ENCODE measurements around the gene GNG7.
"Not testable (repeated sequence)": the region's sequence is repeated elsewhere in the genome, so short reads cannot be mapped to it uniquely, and the experiment has no call there.

The GNG7 gene

DNA sequence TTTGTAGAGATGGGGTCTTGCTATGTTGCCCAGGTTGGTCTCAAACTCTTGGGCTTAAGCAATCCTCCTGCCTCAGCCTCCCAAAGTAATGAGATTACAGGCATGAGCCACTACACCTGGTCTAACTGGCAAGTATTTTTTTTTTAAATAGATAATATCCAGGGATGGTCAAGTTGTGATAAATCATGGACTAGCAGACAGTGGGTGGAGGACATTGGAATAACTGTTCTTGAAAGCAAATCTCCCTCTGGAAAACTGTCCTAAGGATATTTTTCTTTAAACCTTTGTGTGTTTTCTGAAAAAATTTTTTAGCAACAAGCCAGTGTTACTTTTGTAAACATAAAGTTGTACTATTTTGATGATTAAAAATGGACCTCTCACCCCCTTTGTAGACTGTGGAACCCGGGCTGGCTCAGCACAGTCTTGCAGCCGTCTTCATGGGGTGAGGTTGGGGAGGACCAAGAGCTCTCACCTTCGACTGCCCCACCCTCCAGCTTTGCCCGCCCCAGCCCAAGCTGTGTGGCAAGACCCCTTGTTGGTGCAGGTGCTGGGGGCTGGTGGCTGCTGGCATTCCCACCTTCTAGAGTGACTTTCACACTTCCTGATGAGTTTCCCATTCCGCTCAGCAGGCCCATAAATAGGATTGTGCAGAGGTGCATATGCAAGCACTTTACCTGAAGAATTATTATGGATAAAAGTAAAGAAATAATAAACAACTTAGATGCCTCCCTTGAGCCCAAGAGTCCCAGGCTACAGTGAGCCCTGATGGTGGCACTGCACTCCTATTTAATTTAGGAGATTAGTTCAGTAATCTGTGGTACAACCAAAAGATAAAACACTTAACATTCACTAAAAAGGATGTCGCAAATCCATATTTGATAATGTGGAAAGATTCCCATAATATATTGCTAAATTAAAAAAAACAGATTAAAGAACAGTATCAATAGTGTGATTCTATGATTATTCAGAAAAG is 119.2 kb downstream of the GNG7 start:
- no peaks in the 10 kb centered on the region for H3K27me3 ChIP-seq (ENCODE audit: control insufficient read depth, low read length)
- TF ChIP-seq CTCF (IDR thresholded peaks at IDR 0.05; ENCODE audit: low read depth, low read length, poor library complexity, severe bottlenecking) (no peak), EZH2phosphoT487 (IDR thresholded peaks at IDR 0.05; ENCODE audit: borderline replicate concordance, low read length) (no peak)
- no peak overlapping the region for H3K27ac ChIP-seq (ENCODE audit: low read depth, low read length)
- H4K20me1 ChIP-seq (ENCODE audit: control insufficient read depth, insufficient read depth, low read depth, low read length): peaks cover 5% of the 10 kb centered on the region; the same call in 1 of the 2 replicates
- 0 out of 2 replicates have a peak, but pooled peaks cover 2% of the 10 kb centered on the region for H3F3A ChIP-seq (ENCODE audit: control insufficient read depth, insufficient read depth)
- peaks cover 24% of the 10 kb centered on the region for H3K36me3 ChIP-seq (ENCODE audit: control insufficient read depth, low read length)
- no peaks in the 10 kb centered on the region for H3K9me3 ChIP-seq (ENCODE audit: control insufficient read depth, insufficient read depth, low read length)
- H3K9me2 ChIP-seq (replicated peaks; ENCODE audit: control insufficient read depth, low read length): no peaks in the 10 kb centered on the region
- no peak overlapping the region for H3K4me3 ChIP-seq (ENCODE audit: low read length)
- no peak overlapping the region for H3K4me2 ChIP-seq (ENCODE audit: low read length)
- peaks cover 34% of the 10 kb centered on the region for H3K79me2 ChIP-seq (ENCODE audit: control insufficient read depth, low read length)
- H3K4me1 ChIP-seq (ENCODE audit: control insufficient read depth, low read length): peaks cover 4% of the 10 kb centered on the region; the same call in 1 of the 2 replicates

DNA sequence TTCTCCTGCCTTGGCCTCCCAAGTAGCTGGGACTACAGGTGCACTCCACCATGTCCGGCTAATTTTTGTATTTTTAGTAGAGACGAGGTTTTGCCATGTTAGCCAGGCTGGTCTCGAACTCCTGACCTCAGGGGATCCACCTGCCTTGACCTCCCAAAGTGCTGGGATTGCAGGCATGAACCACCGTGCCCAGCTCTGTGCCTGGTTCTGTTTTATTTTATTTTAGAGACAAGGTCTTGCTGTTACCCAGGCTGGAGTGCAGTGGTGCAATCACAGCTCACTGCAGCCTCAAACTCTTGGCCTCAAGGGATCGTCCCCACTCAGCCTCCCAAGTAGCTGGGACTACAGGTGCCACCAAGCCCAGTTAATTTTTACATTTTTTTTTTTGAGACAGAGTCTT is 122.1 kb downstream of the GNG7 start:
- not testable (repeated sequence) for H3K9me3 ChIP-seq (ENCODE audit: control insufficient read depth, insufficient read depth, low read length); H3K4me3 ChIP-seq (ENCODE audit: low read length); H3K27me3 ChIP-seq (ENCODE audit: control insufficient read depth, low read length); H4K20me1 ChIP-seq (ENCODE audit: control insufficient read depth, insufficient read depth, low read depth, low read length); H3K4me2 ChIP-seq (ENCODE audit: low read length); H3K9me2 ChIP-seq (replicated peaks; ENCODE audit: control insufficient read depth, low read length); H3F3A ChIP-seq (ENCODE audit: control insufficient read depth, insufficient read depth); H3K4me1 ChIP-seq (ENCODE audit: control insufficient read depth, low read length); H3K27ac ChIP-seq (ENCODE audit: low read depth, low read length)
- peaks cover 36% of the 10 kb centered on the region for H3K79me2 ChIP-seq (ENCODE audit: control insufficient read depth, low read length)
- peaks cover 18% of the 10 kb centered on the region; the same call in 1 of the 2 replicates for H3K36me3 ChIP-seq (ENCODE audit: control insufficient read depth, low read length)

GRCh38 chr19:2579678-2580280 is 122.7 kb downstream of the GNG7 start:
- Histone ChIP-seq H4K20me1 (ENCODE audit: control insufficient read depth, insufficient read depth, low read depth, low read length) (peaks cover 5% of the 10 kb centered on the region; the same call in 1 of the 2 replicates), H3F3A (ENCODE audit: control insufficient read depth, insufficient read depth) (no peaks in the 10 kb centered on the region), H3K27me3 (ENCODE audit: control insufficient read depth, low read length) (no peaks in the 10 kb centered on the region), H3K4me3 (ENCODE audit: low read length) (no peak overlapping the region), H3K79me2 (ENCODE audit: control insufficient read depth, low read length) (peaks cover 40% of the 10 kb centered on the region), H3K27ac (ENCODE audit: low read depth, low read length) (no peak overlapping the region), H3K9me3 (ENCODE audit: control insufficient read depth, insufficient read depth, low read length) (no peaks in the 10 kb centered on the region), H3K4me2 (ENCODE audit: low read length) (no peak overlapping the region), H3K4me1 (ENCODE audit: control insufficient read depth, low read length) (peaks cover 4% of the 10 kb centered on the region; the same call in 1 of the 2 replicates), H3K9me2 (replicated peaks; ENCODE audit: control insufficient read depth, low read length) (no peaks in the 10 kb centered on the region), H3K36me3 (ENCODE audit: control insufficient read depth, low read length) (peaks cover 19% of the 10 kb centered on the region; the same call in 1 of the 2 replicates)
- no peak for TF ChIP-seq CTCF (IDR thresholded peaks at IDR 0.05; ENCODE audit: low read depth, low read length, poor library complexity, severe bottlenecking)
- TF ChIP-seq EZH2phosphoT487 (IDR thresholded peaks at IDR 0.05; ENCODE audit: borderline replicate concordance, low read length): no peak

All from DOHH2 (cell line).